Measurements from ENCODE around the gene TIPIN.
"Not testable (repeated sequence)": the region's sequence is repeated elsewhere in the genome, so short reads cannot be mapped to it uniquely, and the experiment has no call there.

TIPIN gene

DNA sequence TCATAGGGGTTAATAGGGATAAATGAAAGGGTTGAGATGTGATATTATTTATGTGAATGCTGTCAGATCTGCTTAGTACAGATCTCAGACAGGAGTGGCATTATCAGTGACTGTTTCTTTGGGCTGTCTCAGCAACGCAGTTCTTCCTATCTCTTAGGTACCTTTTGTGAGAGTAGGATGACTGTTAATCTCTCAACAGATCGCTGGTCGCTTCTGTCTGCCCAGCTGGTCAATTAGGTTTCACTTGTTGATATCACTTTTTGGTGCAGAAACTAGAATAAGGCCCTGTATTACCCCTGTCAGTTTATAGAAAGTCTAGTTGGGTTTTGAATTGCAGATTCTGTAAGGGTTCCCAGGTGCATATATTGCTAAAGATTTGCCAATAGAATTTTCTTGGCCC lies 46.7 kb downstream of the TIPIN start:
- peaks cover 36 to 82% (median 71%) of the 10 kb centered on the region in 4 experiments for H3K36me3 ChIP-seq (ENCODE audit: control insufficient read depth in 4 of 4, insufficient read depth in 4 of 4, low read length in 3 of 4)
- H3K9me3 ChIP-seq (ENCODE audit: control extremely low read depth in 1 of 5, control insufficient read depth in 4 of 5, insufficient read depth in 2 of 5, low read depth in 1 of 5, low read length in 4 of 5): no peaks in the 10 kb centered on the region
- no peaks in the 10 kb centered on the region for H3K27me3 ChIP-seq (replicated peaks in 2 of 5; ENCODE audit: control insufficient read depth in 4 of 5, insufficient read depth in 5 of 5, low read length in 4 of 5)
- CTCF ChIA-PET: no interaction called here
- no peak overlapping the region for H3K4me3 ChIP-seq (ENCODE audit: control insufficient read depth in 1 of 7, extremely low read depth in 1 of 7, insufficient read depth in 4 of 7, low read depth in 2 of 7, low read length in 6 of 7)
- no peaks in the 10 kb centered on the region for H3K4me1 ChIP-seq (ENCODE audit: control extremely low read depth in 1 of 4, control insufficient read depth in 4 of 4, insufficient read depth in 4 of 4, low read length in 3 of 4)
- no peak overlapping the region for H3K27ac ChIP-seq (ENCODE audit: insufficient read depth in 1 of 2, low read depth in 1 of 2, low read length in 2 of 2, poor library complexity in 1 of 2, severe bottlenecking in 2 of 2)
- POLR2A ChIA-PET: no interaction called here
- DNase-seq: no peak
- WGBS (ENCODE audit: insufficient coverage): 97% methylated on average over 3 of the region's 3 CpGs

DNA sequence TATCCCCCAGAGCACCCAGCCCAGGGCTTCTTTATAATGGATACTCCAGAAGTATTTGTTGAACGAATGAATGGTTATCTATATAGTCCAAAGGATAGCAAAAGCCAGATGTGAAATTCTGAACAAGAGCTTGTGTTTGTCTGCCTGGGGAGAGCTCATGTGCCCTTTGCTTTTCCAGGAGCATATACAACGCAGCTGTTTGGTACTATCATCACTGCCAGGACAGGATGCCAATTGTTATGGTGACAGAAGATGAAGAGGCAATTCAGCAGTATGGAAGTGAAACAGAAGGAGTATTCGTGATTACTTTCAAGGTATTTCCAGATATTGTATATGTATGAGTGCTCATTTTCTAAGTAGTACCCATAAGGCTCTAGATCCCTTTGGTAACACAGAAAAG lies 48.0 kb downstream of the TIPIN start:
- peaks cover 30 to 73% (median 62%) of the 10 kb centered on the region in 4 experiments for H3K36me3 ChIP-seq (ENCODE audit: control insufficient read depth in 4 of 4, insufficient read depth in 4 of 4, low read length in 3 of 4)
- CTCF ChIA-PET: interaction anchor here (1.0 kb wide), 1 partner anchor 14 kb away, joined by 3 read pairs; no protein-coding TSS in a partner anchor

DNA sequence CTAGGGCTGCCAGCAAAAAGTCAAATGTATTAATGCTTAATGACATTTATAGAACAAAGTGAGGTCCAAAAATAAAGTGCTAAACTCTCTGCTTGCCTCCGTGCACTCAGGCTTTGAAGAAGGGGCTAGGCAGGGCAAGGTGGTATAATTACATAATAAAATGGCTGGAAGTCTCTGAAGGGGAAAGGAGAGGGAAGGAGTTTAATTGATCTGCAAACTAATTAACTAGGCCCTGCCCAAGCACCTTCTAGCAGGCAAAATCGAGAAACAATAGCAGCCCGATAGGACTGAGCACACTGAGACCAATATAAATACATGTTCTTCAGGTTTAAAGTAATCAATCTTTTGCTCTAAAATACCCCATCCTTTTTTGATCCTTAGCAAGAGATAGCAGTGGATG lies 50.1 kb downstream of the TIPIN start:
- H3K27me3 ChIP-seq (replicated peaks in 2 of 5; ENCODE audit: control insufficient read depth in 4 of 5, insufficient read depth in 5 of 5, low read length in 4 of 5): no peaks in the 10 kb centered on the region
- no peak overlapping the region for H3K27ac ChIP-seq (ENCODE audit: insufficient read depth in 1 of 2, low read depth in 1 of 2, low read length in 2 of 2, poor library complexity in 1 of 2, severe bottlenecking in 2 of 2)
- H3K9me3 ChIP-seq (ENCODE audit: control extremely low read depth in 1 of 5, control insufficient read depth in 4 of 5, insufficient read depth in 2 of 5, low read depth in 1 of 5, low read length in 4 of 5): no peaks in the 10 kb centered on the region
- no peaks in the 10 kb centered on the region for H3K4me1 ChIP-seq (ENCODE audit: control extremely low read depth in 1 of 4, control insufficient read depth in 4 of 4, insufficient read depth in 4 of 4, low read length in 3 of 4)
- peaks cover 24 to 71% (median 58%) of the 10 kb centered on the region in 4 experiments for H3K36me3 ChIP-seq (ENCODE audit: control insufficient read depth in 4 of 4, insufficient read depth in 4 of 4, low read length in 3 of 4)
- CTCF ChIA-PET: no interaction called here
- 100% methylated on average over 3 of the region's 3 CpGs for WGBS (ENCODE audit: insufficient coverage)
- POLR2A ChIA-PET: no interaction called here
- DNase-seq: no peak
- no peak overlapping the region for H3K4me3 ChIP-seq (ENCODE audit: control insufficient read depth in 1 of 7, extremely low read depth in 1 of 7, insufficient read depth in 4 of 7, low read depth in 2 of 7, low read length in 6 of 7)

More for the DNA sequence above, 48.0 kb downstream of the TIPIN start:
- no peak overlapping the region for H3K4me3 ChIP-seq (ENCODE audit: control insufficient read depth in 1 of 7, extremely low read depth in 1 of 7, insufficient read depth in 4 of 7, low read depth in 2 of 7, low read length in 6 of 7)
- DNase-seq: no peak
- no peaks in the 10 kb centered on the region for H3K27me3 ChIP-seq (replicated peaks in 2 of 5; ENCODE audit: control insufficient read depth in 4 of 5, insufficient read depth in 5 of 5, low read length in 4 of 5)
- 100% methylated on average over 2 of the region's 3 CpGs for WGBS (ENCODE audit: insufficient coverage)
- POLR2A ChIA-PET: no interaction called here
- no peak overlapping the region for H3K27ac ChIP-seq (ENCODE audit: insufficient read depth in 1 of 2, low read depth in 1 of 2, low read length in 2 of 2, poor library complexity in 1 of 2, severe bottlenecking in 2 of 2)
- H3K4me1 ChIP-seq (ENCODE audit: control extremely low read depth in 1 of 4, control insufficient read depth in 4 of 4, insufficient read depth in 4 of 4, low read length in 3 of 4): no peaks in the 10 kb centered on the region
- no peaks in the 10 kb centered on the region for H3K9me3 ChIP-seq (ENCODE audit: control extremely low read depth in 1 of 5, control insufficient read depth in 4 of 5, insufficient read depth in 2 of 5, low read depth in 1 of 5, low read length in 4 of 5)

DNA sequence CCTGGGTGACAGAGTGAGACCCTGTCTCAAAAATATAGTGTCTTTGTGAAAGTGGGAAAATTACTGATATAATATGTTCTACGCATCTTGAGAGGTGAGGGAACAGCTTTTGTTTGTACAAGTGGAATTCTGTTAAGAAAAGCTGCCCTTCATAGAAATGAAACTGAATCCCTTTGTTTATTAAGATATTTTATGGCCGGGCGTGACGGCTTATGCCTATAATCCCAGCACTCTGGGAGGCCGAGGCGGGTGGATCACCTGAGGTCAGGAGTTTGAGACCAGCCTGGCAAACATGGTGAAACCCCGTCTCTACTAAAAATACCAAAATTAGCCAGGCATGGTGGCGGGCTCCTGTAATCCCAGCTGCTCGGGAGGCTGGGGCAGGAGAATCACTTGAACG lies 52.1 kb downstream of the TIPIN start:
- H3K4me3 ChIP-seq (ENCODE audit: control insufficient read depth in 1 of 7, extremely low read depth in 1 of 7, insufficient read depth in 4 of 7, low read depth in 2 of 7, low read length in 6 of 7); H3K9me3 ChIP-seq (ENCODE audit: control extremely low read depth in 1 of 5, control insufficient read depth in 4 of 5, insufficient read depth in 2 of 5, low read depth in 1 of 5, low read length in 4 of 5); DNase-seq; H3K4me1 ChIP-seq (ENCODE audit: control extremely low read depth in 1 of 4, control insufficient read depth in 4 of 4, insufficient read depth in 4 of 4, low read length in 3 of 4); H3K27ac ChIP-seq (ENCODE audit: insufficient read depth in 1 of 2, low read depth in 1 of 2, low read length in 2 of 2, poor library complexity in 1 of 2, severe bottlenecking in 2 of 2); POLR2A ChIA-PET; H3K27me3 ChIP-seq (replicated peaks in 2 of 5; ENCODE audit: control insufficient read depth in 4 of 5, insufficient read depth in 5 of 5, low read length in 4 of 5): not testable (repeated sequence)
- CTCF ChIA-PET: interaction anchor here (1.2 kb wide), 1 partner anchor 10 kb away, joined by 4 read pairs; no protein-coding TSS in a partner anchor
- WGBS (ENCODE audit: insufficient coverage): 93% methylated on average over 3 of the region's 10 CpGs
- H3K36me3 ChIP-seq (ENCODE audit: control insufficient read depth in 4 of 4, insufficient read depth in 4 of 4, low read length in 3 of 4): peaks cover 16 to 62% (median 47%) of the 10 kb centered on the region in 4 experiments

DNA sequence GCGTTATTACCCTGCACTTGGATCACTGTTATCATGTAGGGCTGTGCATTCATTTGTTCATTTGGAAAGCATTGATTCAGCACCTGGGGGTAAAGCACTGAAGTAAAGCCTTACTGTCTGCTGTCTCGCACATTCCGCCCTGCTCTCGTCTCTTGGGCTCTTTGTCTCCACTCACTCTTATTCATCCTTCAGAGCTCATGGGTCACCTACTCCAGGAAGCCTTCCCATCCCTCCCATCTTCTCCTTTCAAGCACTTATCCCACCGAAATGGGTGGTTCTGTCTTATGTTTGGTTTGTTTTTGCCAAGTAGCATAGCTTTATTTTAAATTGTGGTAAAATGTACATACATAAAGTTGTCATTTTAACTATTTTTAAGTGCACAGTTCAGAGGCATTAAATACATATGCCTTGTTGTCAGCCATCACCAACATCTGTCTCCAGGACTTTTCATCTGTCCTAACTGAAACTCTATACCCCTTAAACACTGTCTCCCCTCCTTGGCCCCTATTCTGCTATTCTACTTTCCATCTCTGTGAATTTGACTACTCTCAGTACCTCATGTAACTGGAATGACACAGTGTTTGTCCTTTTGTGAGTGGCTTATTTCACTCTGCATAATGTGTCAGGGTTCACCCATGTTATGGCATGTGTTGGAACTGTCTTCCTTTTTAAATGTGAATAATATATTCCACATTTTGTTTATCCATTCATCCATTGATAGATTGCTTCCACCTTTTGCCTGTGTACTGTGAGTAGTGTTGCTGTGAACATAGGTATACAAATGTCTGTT lies 53.8 kb downstream of the TIPIN start:
- ChIA-PET CTCF (no interaction called here), POLR2A (no interaction called here)
- H3K27me3 ChIP-seq (replicated peaks in 2 of 5; ENCODE audit: control insufficient read depth in 4 of 5, insufficient read depth in 5 of 5, low read length in 4 of 5): no peaks in the 10 kb centered on the region
- no peaks in the 10 kb centered on the region for H3K9me3 ChIP-seq (ENCODE audit: control extremely low read depth in 1 of 5, control insufficient read depth in 4 of 5, insufficient read depth in 2 of 5, low read depth in 1 of 5, low read length in 4 of 5)
- 100% methylated on average over 4 of the region's 5 CpGs for WGBS (ENCODE audit: insufficient coverage)
- H3K36me3 ChIP-seq (ENCODE audit: control insufficient read depth in 4 of 4, insufficient read depth in 4 of 4, low read length in 3 of 4): peaks cover 9 to 62% (median 38%) of the 10 kb centered on the region in 4 experiments
- no peak overlapping the region for H3K4me3 ChIP-seq (ENCODE audit: control insufficient read depth in 1 of 7, extremely low read depth in 1 of 7, insufficient read depth in 4 of 7, low read depth in 2 of 7, low read length in 6 of 7)
- no peak for DNase-seq
- no peaks in the 10 kb centered on the region for H3K4me1 ChIP-seq (ENCODE audit: control extremely low read depth in 1 of 4, control insufficient read depth in 4 of 4, insufficient read depth in 4 of 4, low read length in 3 of 4)
- H3K27ac ChIP-seq (ENCODE audit: insufficient read depth in 1 of 2, low read depth in 1 of 2, low read length in 2 of 2, poor library complexity in 1 of 2, severe bottlenecking in 2 of 2): no peak overlapping the region

DNA sequence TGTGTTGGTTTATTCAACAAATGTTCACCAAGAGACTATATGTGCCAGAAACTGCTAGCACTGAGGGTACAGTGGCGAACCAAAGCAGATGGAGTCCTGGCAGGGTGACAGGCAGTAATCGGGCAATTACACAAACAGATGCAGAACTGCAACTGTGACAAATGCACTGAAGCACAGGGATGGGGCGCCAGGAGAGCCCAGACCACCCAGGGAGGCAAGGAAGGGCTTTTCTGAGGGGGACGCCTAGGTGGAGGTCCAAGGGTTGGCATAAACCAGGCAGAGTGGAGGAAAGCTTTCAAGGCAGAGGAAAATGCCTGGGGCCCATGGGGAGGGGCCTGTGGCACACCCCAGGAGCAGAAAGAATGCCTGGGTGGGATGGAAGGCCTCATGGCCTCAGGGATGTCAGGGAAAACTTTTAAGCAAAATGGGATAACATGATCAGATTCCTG lies 57.7 kb downstream of the TIPIN start:
- Histone ChIP-seq H3K27ac (ENCODE audit: insufficient read depth in 1 of 2, low read depth in 1 of 2, low read length in 2 of 2, poor library complexity in 1 of 2, severe bottlenecking in 2 of 2) (no peak overlapping the region), H3K4me1 (ENCODE audit: control extremely low read depth in 1 of 4, control insufficient read depth in 4 of 4, insufficient read depth in 4 of 4, low read length in 3 of 4) (peaks cover 9 to 23% (median 16%) of the 10 kb centered on the region in 4 experiments), H3K9me3 (ENCODE audit: control extremely low read depth in 1 of 5, control insufficient read depth in 4 of 5, insufficient read depth in 2 of 5, low read depth in 1 of 5, low read length in 4 of 5) (no peaks in the 10 kb centered on the region), H3K27me3 (replicated peaks in 2 of 5; ENCODE audit: control insufficient read depth in 4 of 5, insufficient read depth in 5 of 5, low read length in 4 of 5) (no peaks in the 10 kb centered on the region), H3K4me3 (ENCODE audit: control insufficient read depth in 1 of 7, extremely low read depth in 1 of 7, insufficient read depth in 4 of 7, low read depth in 2 of 7, low read length in 6 of 7) (no peak overlapping the region), H3K36me3 (ENCODE audit: control insufficient read depth in 4 of 4, insufficient read depth in 4 of 4, low read length in 3 of 4) (peaks cover 0 to 50% (median 21%) of the 10 kb centered on the region in 4 experiments)
- 97% methylated on average over 4 of the region's 4 CpGs for WGBS (ENCODE audit: insufficient coverage)
- no peak for DNase-seq
- CTCF ChIA-PET: interaction anchor here (0.7 kb wide), 1 partner anchor 19 kb away, joined by 3 read pairs; no protein-coding TSS in a partner anchor
- POLR2A ChIA-PET: no interaction called here

DNA sequence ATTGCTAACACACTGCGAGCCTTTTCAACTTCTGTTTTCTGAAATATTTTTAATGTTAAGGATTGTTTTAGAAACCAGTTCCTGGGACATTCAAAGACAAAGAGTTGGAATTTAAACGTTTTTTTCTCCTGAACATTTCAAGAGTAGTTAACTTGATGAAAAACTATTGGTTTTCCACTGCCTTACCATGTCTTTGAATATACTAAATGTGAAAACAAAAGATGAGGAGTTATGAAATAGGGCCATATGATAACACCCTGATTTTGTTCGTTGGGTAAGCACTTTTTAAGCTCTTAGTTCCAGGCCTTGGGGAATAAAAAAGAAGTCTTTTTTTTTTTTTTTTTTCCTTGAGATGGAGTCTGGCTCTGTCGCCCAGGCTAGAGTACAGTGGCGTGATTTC lies 60.3 kb downstream of the TIPIN start:
- H3K4me3 ChIP-seq (ENCODE audit: control insufficient read depth in 1 of 7, extremely low read depth in 1 of 7, insufficient read depth in 4 of 7, low read depth in 2 of 7, low read length in 6 of 7): no peak overlapping the region
- H3K27me3 ChIP-seq (replicated peaks in 2 of 5; ENCODE audit: control insufficient read depth in 4 of 5, insufficient read depth in 5 of 5, low read length in 4 of 5): no peaks in the 10 kb centered on the region
- ChIA-PET CTCF (no interaction called here), POLR2A (no interaction called here)
- peaks cover 0 to 31% (median 12%) of the 10 kb centered on the region in 4 experiments for H3K36me3 ChIP-seq (ENCODE audit: control insufficient read depth in 4 of 4, insufficient read depth in 4 of 4, low read length in 3 of 4)
- H3K4me1 ChIP-seq (ENCODE audit: control extremely low read depth in 1 of 4, control insufficient read depth in 4 of 4, insufficient read depth in 4 of 4, low read length in 3 of 4): peaks cover 17 to 36% (median 27%) of the 10 kb centered on the region in 4 experiments
- no peaks in the 10 kb centered on the region for H3K9me3 ChIP-seq (ENCODE audit: control extremely low read depth in 1 of 5, control insufficient read depth in 4 of 5, insufficient read depth in 2 of 5, low read depth in 1 of 5, low read length in 4 of 5)
- WGBS (ENCODE audit: insufficient coverage): 88% methylated on average over 2 of the region's 5 CpGs
- DNase-seq: no peak
- no peak overlapping the region for H3K27ac ChIP-seq (ENCODE audit: insufficient read depth in 1 of 2, low read depth in 1 of 2, low read length in 2 of 2, poor library complexity in 1 of 2, severe bottlenecking in 2 of 2)
